Umbilical cord (tissue), 2 donors: ENCODE data around the gene BIRC2. TPM values are rescaled to one million over a fixed set of nuclear protein-coding genes. Genes with fewer than 3 reads are reported as not detected.
"Not testable (repeated sequence)": the region's sequence is repeated elsewhere in the genome, so short reads cannot be mapped to it uniquely, and the experiment has no call there.

ENCODE experiments used
- DNase-seq: peaks from one replicate; pipeline ENCODE4 v3.0.0-alpha.2; 2015; ENCODE audit warnings: low spot score
- total RNA-seq: library from RNA; depleted of rRNA; stranded (reverse); fragments of >200 nt; gene quantifications from one replicate; pipeline ENCODE4 v1.2.3, GENCODE V29; 2014; ENCODE audit warnings: low replicate concordance; ENCODE audit not compliant: insufficient read depth

BIRC2 gene
- total RNA-seq, 1 donor from 2014 or later: 80.4 TPM

- not testable (repeated sequence) for DNase-seq
Observed at GRCh38 chr11:102374633-102375424, 27.8 kb downstream of the BIRC2 start.

GRCh38 chr11:102375720-102376399 lies 28.8 kb downstream of the BIRC2 start:
- no peak for DNase-seq

- DNase-seq: no peak
Observed at GRCh38 chr11:102377891-102378290, 30.9 kb downstream of the BIRC2 start.

GRCh38 chr11:102378818-102379217 lies 31.8 kb downstream of the BIRC2 start:
- no peak for DNase-seq

- DNase-seq: no peak
Observed at GRCh38 chr11:102382384-102382783, 35.4 kb downstream of the BIRC2 start.

GRCh38 chr11:102383839-102384238 lies 36.8 kb downstream of the BIRC2 start:
- no peak for DNase-seq

- DNase-seq: no peak
Observed at GRCh38 chr11:102384419-102385079, 37.5 kb downstream of the BIRC2 start.

GRCh38 chr11:102385085-102386007 lies 38.3 kb downstream of the BIRC2 start:
- no peak for DNase-seq

GRCh38 chr11:102386136-102386734 lies 39.2 kb downstream of the BIRC2 start:
- peak; percentile 39 for DNase-seq

GRCh38 chr11:102387043-102387781 lies 40.2 kb downstream of the BIRC2 start:
- DNase-seq: no peak

- no peak for DNase-seq
Observed at GRCh38 chr11:102389253-102389652, 42.2 kb downstream of the BIRC2 start.

- DNase-seq: peak; percentile 51
Observed at GRCh38 chr11:102390667-102391465, 43.9 kb downstream of the BIRC2 start.

- no peak for DNase-seq
Observed at GRCh38 chr11:102391549-102392237, 44.7 kb downstream of the BIRC2 start.

- no peak for DNase-seq
Observed at GRCh38 chr11:102393272-102393730, 46.3 kb downstream of the BIRC2 start.

GRCh38 chr11:102395720-102396393 lies 48.8 kb downstream of the BIRC2 start:
- no peak for DNase-seq

GRCh38 chr11:102396708-102397563 lies 49.9 kb downstream of the BIRC2 start:
- no peak for DNase-seq

GRCh38 chr11:102398297-102398696 lies 51.3 kb downstream of the BIRC2 start:
- no peak for DNase-seq
